Osteocyte (in vitro differentiated cells): Measurements from ENCODE around the gene CHIT1. TPM values are rescaled to one million over a fixed set of nuclear protein-coding genes. Genes with fewer than 3 reads are reported as not detected.

Experiments
- total RNA-seq: library from RNA; stranded (reverse); gene quantifications from 2 replicates; pipeline ENCODE4 v1.2.1, GENCODE V29; 2021

The CHIT1 gene
- total RNA-seq, 1 donor from 2014 or later: not detected

Other genes starting within 250 kb of the CHIT1 start
- 59.6 and 65.9 TPM in 2 replicates for gene TMEM183A, start 222.3 kb downstream of the CHIT1 start, total RNA-seq
- gene PPFIA4, start 203.2 kb downstream of the CHIT1 start, total RNA-seq: 0.63 and 1.4 TPM in 2 replicates
- gene MYOG, start 143.7 kb downstream of the CHIT1 start, total RNA-seq: not detected in 2 replicates
- gene ADORA1, start 101.9 kb downstream of the CHIT1 start, total RNA-seq: 0.21 and 0.26 TPM in 2 replicates
- gene MYBPH, start 53.8 kb downstream of the CHIT1 start, total RNA-seq: not detected in 2 replicates
- gene CHI3L1, start 43.0 kb downstream of the CHIT1 start, total RNA-seq: not detected in 2 replicates
- gene BTG2, start 75.8 kb upstream of the CHIT1 start, total RNA-seq: 31.2 and 33.7 TPM in 2 replicates
- gene FMOD, start 121.4 kb upstream of the CHIT1 start, total RNA-seq: not detected in 2 replicates
- 0.94 and 1.0 TPM in 2 replicates for gene PRELP, start 246.1 kb upstream of the CHIT1 start, total RNA-seq